ENCODE results near the gene RBMS1. TPM values are rescaled to one million over a fixed set of nuclear protein-coding genes. Genes with fewer than 3 reads are reported as not detected.

RBMS1 gene
- polyA plus RNA-seq, 1 donor (not counting 4 experiments of a cell fraction or from before 2014, with no cell fraction given) = 89.1 TPM

DNA sequence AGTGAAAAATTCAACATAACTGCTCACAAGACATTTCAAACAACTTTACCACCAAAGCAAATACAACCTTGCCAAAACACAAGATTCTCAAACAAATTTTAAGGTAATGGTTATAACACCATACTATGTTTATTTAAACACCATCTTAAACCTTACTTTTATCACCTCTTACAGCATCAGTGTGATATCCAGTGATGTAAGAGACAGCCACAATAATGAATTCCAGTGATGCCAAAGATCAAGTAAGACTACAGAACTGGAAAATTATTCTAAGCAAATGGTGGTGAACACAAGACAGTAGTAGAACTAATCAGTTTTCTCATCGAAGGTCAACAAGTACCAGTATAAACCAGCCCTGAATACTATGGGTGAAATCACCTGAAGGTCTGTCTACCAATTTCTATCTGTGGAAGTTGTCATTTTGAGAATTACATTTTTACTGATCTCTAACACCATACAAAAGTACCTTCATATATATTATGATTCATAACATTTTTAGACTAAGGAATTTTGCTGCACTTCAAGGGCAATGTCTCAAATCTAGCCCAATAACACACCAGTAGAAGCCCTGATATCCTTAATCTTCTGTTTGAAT, 146.2 kb downstream of the RBMS1 start:
- no peak for FAIRE-seq
- dilution Hi-C loops (cut with MboI; ENCODE audit: extremely low pct_ligation_motif_present, low sequenced_read_pairs) = no loop called here
- H3K27me3 ChIP-seq (ENCODE audit: control insufficient read depth, extremely low read depth, insufficient read depth, low read length) = no peaks in the 10 kb centered on the region
- H3K27ac ChIP-seq (ENCODE audit: control insufficient read depth, insufficient read depth, low read length) = no peak overlapping the region
- H3K9ac ChIP-seq (ENCODE audit: control insufficient read depth, extremely low read depth, insufficient read depth, low read length) = no peak overlapping the region
- H3K4me3 ChIP-seq (ENCODE audit: control insufficient read depth in 2 of 3, extremely low read depth in 1 of 3, insufficient read depth in 2 of 3, low read depth in 1 of 3, low read length in 3 of 3) = no peak overlapping the region
- peaks cover 8% of the 10 kb centered on the region for H4K20me1 ChIP-seq (ENCODE audit: control insufficient read depth, extremely low read depth, insufficient read depth, low read length)
- peaks cover 89% of the 10 kb centered on the region for H3K79me2 ChIP-seq (ENCODE audit: control insufficient read depth, insufficient read depth, low read length)
- no peaks in the 10 kb centered on the region for H3K9me3 ChIP-seq (ENCODE audit: control insufficient read depth, low read depth, low read length)
- no peak overlapping the region for H3K4me2 ChIP-seq (ENCODE audit: control insufficient read depth, extremely low read depth, insufficient read depth, low read depth, low read length)
- TF ChIP-seq EZH2 (IDR thresholded peaks at IDR 0.05; ENCODE audit: low read length) = no peak
- TF ChIP-seq, protein P1, sequence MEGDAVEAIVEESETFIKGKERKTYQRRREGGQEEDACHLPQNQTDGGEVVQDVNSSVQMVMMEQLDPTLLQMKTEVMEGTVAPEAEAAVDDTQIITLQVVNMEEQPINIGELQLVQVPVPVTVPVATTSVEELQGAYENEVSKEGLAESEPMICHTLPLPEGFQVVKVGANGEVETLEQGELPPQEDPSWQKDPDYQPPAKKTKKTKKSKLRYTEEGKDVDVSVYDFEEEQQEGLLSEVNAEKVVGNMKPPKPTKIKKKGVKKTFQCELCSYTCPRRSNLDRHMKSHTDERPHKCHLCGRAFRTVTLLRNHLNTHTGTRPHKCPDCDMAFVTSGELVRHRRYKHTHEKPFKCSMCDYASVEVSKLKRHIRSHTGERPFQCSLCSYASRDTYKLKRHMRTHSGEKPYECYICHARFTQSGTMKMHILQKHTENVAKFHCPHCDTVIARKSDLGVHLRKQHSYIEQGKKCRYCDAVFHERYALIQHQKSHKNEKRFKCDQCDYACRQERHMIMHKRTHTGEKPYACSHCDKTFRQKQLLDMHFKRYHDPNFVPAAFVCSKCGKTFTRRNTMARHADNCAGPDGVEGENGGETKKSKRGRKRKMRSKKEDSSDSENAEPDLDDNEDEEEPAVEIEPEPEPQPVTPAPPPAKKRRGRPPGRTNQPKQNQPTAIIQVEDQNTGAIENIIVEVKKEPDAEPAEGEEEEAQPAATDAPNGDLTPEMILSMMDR (optimal IDR thresholded peaks at IDR 0.05 in 1 of 3, IDR thresholded peaks at IDR 0.05 in 1 of 3, conservative IDR thresholded peaks at IDR 0.05 in 1 of 3; ENCODE audit: extremely low read depth in 1 of 3, insufficient read depth in 2 of 3, low read length in 3 of 3) = no peak
- H3K4me1 ChIP-seq (ENCODE audit: control insufficient read depth, extremely low read depth, insufficient read depth, low read length) = peaks cover 12% of the 10 kb centered on the region
- DNase-seq (ENCODE audit: low read depth, low spot score) = no peak
- H2AFZ ChIP-seq (ENCODE audit: control insufficient read depth, low read length) = no peak overlapping the region
- peaks cover 0 to 3% of the 10 kb centered on the region in 2 experiments for H3K36me3 ChIP-seq (ENCODE audit: control insufficient read depth in 2 of 2, extremely low read depth in 1 of 2, insufficient read depth in 2 of 2, low read length in 2 of 2)
- no peaks in the 10 kb centered on the region for H3K9me1 ChIP-seq (ENCODE audit: control insufficient read depth, extremely low read depth, insufficient read depth, low read length)

DNA sequence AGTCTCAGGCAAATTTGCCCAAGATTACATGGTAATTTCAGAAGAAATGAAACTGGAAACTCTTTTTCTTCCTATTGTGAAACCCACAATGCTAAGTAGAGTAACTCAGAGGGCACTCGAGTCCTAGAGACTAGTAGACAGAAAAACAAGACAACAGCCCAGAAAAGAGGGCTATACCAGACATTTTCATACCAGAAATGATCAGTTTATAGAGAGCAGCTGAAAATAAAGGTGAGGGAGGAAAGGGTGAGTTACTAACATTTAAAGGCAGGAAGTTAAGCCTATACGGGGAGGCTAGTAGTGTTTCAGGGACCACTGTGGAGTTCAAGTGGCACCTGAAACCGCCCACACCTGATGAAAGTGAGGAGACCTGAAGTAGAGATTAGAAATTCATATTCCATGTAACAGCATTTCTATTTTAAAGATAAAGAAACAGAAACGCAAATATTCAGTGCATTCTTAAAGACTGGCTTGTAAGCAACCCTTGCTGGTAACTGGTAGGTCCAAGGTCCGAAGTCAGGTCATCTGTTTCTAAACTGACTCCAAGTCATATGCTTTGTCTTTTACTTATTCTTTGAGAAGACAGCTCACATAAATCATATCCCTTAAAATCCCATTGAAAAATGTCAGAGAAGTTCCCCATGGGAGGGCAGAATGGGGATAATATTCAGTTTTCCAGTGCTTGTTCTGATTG, 148.4 kb downstream of the RBMS1 start:
- peaks cover 0 to 3% of the 10 kb centered on the region in 2 experiments for H3K36me3 ChIP-seq (ENCODE audit: control insufficient read depth in 2 of 2, extremely low read depth in 1 of 2, insufficient read depth in 2 of 2, low read length in 2 of 2)
- no peaks in the 10 kb centered on the region for H3K27me3 ChIP-seq (ENCODE audit: control insufficient read depth, extremely low read depth, insufficient read depth, low read length)
- peaks cover 95% of the 10 kb centered on the region for H3K79me2 ChIP-seq (ENCODE audit: control insufficient read depth, insufficient read depth, low read length)
- no peak overlapping the region for H3K4me2 ChIP-seq (ENCODE audit: control insufficient read depth, extremely low read depth, insufficient read depth, low read depth, low read length)
- no peaks in the 10 kb centered on the region for H3K4me1 ChIP-seq (ENCODE audit: control insufficient read depth, extremely low read depth, insufficient read depth, low read length)
- DNase-seq (ENCODE audit: low read depth, low spot score) = no peak
- no peak overlapping the region for H3K4me3 ChIP-seq (ENCODE audit: control insufficient read depth in 2 of 3, extremely low read depth in 1 of 3, insufficient read depth in 2 of 3, low read depth in 1 of 3, low read length in 3 of 3)
- dilution Hi-C loops (cut with MboI; ENCODE audit: extremely low pct_ligation_motif_present, low sequenced_read_pairs) = no loop called here
- no peaks in the 10 kb centered on the region for H4K20me1 ChIP-seq (ENCODE audit: control insufficient read depth, extremely low read depth, insufficient read depth, low read length)
- H2AFZ ChIP-seq (ENCODE audit: control insufficient read depth, low read length) = no peak overlapping the region
- H3K9me1 ChIP-seq (ENCODE audit: control insufficient read depth, extremely low read depth, insufficient read depth, low read length) = no peaks in the 10 kb centered on the region
- H3K9me3 ChIP-seq (ENCODE audit: control insufficient read depth, low read depth, low read length) = no peaks in the 10 kb centered on the region
- H3K27ac ChIP-seq (ENCODE audit: control insufficient read depth, insufficient read depth, low read length) = no peak overlapping the region
- FAIRE-seq = no peak
- no peak for TF ChIP-seq EZH2 (IDR thresholded peaks at IDR 0.05; ENCODE audit: low read length)
- TF ChIP-seq, protein P1 (optimal IDR thresholded peaks at IDR 0.05 in 1 of 3, IDR thresholded peaks at IDR 0.05 in 1 of 3, conservative IDR thresholded peaks at IDR 0.05 in 1 of 3; ENCODE audit: extremely low read depth in 1 of 3, insufficient read depth in 2 of 3, low read length in 3 of 3) = no peak
- no peak overlapping the region for H3K9ac ChIP-seq (ENCODE audit: control insufficient read depth, extremely low read depth, insufficient read depth, low read length)

Data from keratinocyte (primary cell).